Spinal cord (tissue), 10 donors: ENCODE measurements around the gene CHI3L2. TPM values are rescaled to one million over a fixed set of nuclear protein-coding genes. Genes with fewer than 3 reads are reported as not detected.
A peak's percentile ranks its signal among the peaks of the same experiment; 100 is the strongest.

Source experiments
- DNase-seq, 6 donors: peaks; one replicate each; pipeline versions ENCODE4 v3.0.0 to v3.0.0-alpha.2; 2013 to 2015; ENCODE audit warnings: low spot score in 6 of 6, low read depth in 4 of 6
- H3K27ac ChIP-seq: one replicate; pipeline ENCODE4 v1.5.1; 2013; ENCODE audit warnings: low read depth, low read length, control low read depth
- H3K27me3 ChIP-seq: one replicate; pipeline ENCODE4 v1.6.1; 2013; ENCODE audit warnings: low read length; ENCODE audit not compliant: control insufficient read depth, insufficient read depth
- H3K36me3 ChIP-seq: one replicate; pipeline ENCODE4 v1.6.1; 2013; ENCODE audit warnings: low read length; ENCODE audit not compliant: control insufficient read depth, insufficient read depth
- H3K4me1 ChIP-seq: one replicate; pipeline ENCODE4 v1.6.1; 2013; ENCODE audit warnings: low read length; ENCODE audit not compliant: control insufficient read depth, insufficient read depth
- H3K4me3 ChIP-seq: one replicate; pipeline ENCODE4 v1.5.1; 2013; ENCODE audit warnings: low read depth, low read length, control low read depth
- H3K9me3 ChIP-seq: one replicate; pipeline ENCODE4 v1.6.1; 2013; ENCODE audit warnings: low read length; ENCODE audit not compliant: control insufficient read depth, insufficient read depth
- WGBS: methylation state at CpG from one replicate; pipeline ENCODE4 v1.1.5; 2013; ENCODE audit warnings: missing lambda C conversion rate; ENCODE audit not compliant: insufficient coverage; 5-methylcytosine and 5-hydroxymethylcytosine counted together
- polyA plus RNA-seq, 2 donors: library from polyadenylated mRNA; unstranded; fragments of 120-200 nt; gene quantifications; one replicate each; pipeline ENCODE4 v1.2.1, GENCODE V29; 2013; ENCODE audit not compliant: insufficient read length in 2 of 2
- total RNA-seq, 2 donors: library from RNA; depleted of rRNA in 1 of 2; stranded (reverse); fragments of 120-200 nt in 1 of 2; fragments of >200 nt in 1 of 2; gene quantifications; one replicate each; pipeline versions ENCODE4 v1.2.3 to v1.2.4, GENCODE V29; 2013 to 2014
- donor health status: healthy.

CHI3L2 gene
- total and polyA plus RNA-seq, 4 donors: 0.47 to 0.94 (median 0.89) TPM; not detected in 1

DNA sequence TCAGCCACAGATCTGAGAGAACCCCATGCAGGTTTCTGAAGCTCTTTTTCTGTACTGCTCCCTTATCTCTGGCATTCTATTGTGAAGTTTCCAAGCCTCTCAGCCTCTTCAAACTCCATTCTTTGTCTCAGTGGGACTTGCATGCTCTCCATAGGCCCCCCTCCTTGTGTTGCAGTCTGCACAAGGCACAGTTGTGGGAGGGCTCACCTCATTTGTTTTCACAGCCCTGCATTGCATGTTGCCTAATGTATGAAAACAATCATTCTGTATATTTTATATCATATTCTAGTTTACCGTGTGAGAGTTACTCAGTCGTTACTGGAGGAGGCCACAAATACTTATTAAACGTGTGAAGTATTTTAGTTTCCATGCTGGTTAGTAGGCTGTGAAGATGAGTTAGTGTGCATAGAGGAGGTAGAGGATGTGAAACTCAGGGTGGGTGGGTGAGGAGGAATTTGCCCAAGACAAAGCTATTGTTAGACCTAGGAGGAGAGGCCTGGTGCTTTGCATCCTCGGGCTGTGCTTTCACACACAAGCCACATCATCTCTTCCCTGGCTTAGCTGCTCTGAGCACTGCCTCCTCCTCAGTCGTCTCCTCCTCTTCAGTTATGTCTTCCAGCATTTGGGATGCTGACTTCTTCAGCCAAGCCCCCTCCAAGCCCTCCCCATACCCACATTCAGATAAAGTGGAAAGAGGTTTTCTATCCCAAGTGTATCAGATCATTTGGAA, 7.8 kb upstream of the CHI3L2 start:
- Histone ChIP-seq H3K9me3 (no peaks in the 10 kb centered on the region), H3K27me3 (no peaks in the 10 kb centered on the region), H3K4me3 (no peak overlapping the region), H3K36me3 (no peaks in the 10 kb centered on the region), H3K27ac (no peak overlapping the region), H3K4me1 (peaks cover 3% of the 10 kb centered on the region)
- 55% methylated on average over 2 of the region's 5 CpGs for whole genome bisulfite sequencing
- no peak for DNase-seq

GRCh38 chr1:111220302-111220890, 7.1 kb upstream of the CHI3L2 start:
- WGBS: 97% methylated on average over 4 of the region's 6 CpGs
- Histone ChIP-seq H3K36me3 (no peaks in the 10 kb centered on the region), H3K9me3 (no peaks in the 10 kb centered on the region), H3K27ac (no peak overlapping the region), H3K4me1 (peaks cover 3% of the 10 kb centered on the region), H3K4me3 (no peak overlapping the region), H3K27me3 (no peaks in the 10 kb centered on the region)
- no peak for DNase-seq

DNA sequence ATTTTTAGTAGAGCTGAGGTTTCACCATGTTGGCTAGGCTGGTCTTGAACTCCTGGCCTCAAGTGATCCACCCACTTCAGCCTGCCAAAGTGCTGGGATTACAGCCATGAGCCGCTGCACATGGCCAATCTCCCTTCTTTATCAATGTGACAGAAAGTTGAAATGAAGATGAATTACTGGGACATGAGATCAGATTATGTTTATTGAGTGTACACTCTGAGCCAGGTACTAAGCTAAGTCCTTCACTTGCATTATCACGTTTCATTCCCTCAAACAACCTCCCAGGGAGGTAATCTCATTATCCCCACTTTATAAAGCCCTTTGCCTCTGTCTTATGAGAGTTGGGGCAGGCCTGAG, 6.3 kb upstream of the CHI3L2 start:
- Histone ChIP-seq H3K4me1 (peaks cover 3% of the 10 kb centered on the region), H3K27me3 (no peaks in the 10 kb centered on the region), H3K4me3 (no peak overlapping the region), H3K27ac (no peak overlapping the region), H3K36me3 (no peaks in the 10 kb centered on the region), H3K9me3 (no peaks in the 10 kb centered on the region)
- no CpG with 5 or more reads among the region's 2 CpGs for WGBS
- DNase-seq: no peak

DNA sequence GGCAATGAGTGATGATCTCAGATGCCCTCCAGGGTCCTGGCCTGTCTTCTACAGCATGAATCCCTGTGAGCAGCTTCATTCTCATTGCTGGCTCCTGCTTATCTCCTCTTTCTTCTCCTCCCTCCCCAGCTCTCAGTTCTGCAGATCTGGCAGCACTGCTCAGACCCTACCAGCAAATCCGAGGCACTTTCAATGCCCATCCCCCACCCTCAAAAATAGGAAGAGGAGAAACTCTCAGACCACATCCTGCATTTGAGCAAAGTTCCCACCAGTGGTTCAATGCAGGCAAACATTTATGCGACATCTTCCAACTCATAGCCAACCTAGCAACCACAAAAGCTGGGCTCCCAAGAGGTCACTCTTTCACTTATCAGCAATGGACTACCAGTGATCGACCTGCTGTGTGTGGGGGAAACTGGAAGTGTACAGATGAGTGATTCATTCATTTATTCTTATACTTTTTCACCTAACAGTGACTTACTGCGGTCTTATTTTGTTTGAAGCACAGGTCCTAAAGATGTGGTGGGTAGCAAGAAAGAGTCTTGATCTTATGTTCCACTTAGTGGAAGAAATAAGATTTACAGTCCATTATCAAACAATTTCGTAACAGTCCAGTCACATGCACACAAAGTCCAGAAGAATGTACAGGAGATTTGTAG, 5.8 kb upstream of the CHI3L2 start:
- 75% methylated on average over 2 of the region's 5 CpGs for WGBS
- H3K36me3 ChIP-seq: no peaks in the 10 kb centered on the region
- H3K9me3 ChIP-seq: no peaks in the 10 kb centered on the region
- H3K27ac ChIP-seq: no peak overlapping the region
- no peak overlapping the region for H3K4me3 ChIP-seq
- H3K27me3 ChIP-seq: no peaks in the 10 kb centered on the region
- DNase-seq: no peak
- H3K4me1 ChIP-seq: peaks cover 3% of the 10 kb centered on the region

GRCh38 chr1:111222308-111223125, 5.0 kb upstream of the CHI3L2 start:
- Histone ChIP-seq H3K4me3 (no peak overlapping the region), H3K27me3 (no peaks in the 10 kb centered on the region), H3K4me1 (peaks cover 3% of the 10 kb centered on the region), H3K9me3 (no peaks in the 10 kb centered on the region), H3K36me3 (no peaks in the 10 kb centered on the region), H3K27ac (no peak overlapping the region)
- DNase-seq: peak in 2 of 6 donors; percentile 47 to 61
- WGBS: 41% methylated on average over 8 of the region's 10 CpGs

DNA sequence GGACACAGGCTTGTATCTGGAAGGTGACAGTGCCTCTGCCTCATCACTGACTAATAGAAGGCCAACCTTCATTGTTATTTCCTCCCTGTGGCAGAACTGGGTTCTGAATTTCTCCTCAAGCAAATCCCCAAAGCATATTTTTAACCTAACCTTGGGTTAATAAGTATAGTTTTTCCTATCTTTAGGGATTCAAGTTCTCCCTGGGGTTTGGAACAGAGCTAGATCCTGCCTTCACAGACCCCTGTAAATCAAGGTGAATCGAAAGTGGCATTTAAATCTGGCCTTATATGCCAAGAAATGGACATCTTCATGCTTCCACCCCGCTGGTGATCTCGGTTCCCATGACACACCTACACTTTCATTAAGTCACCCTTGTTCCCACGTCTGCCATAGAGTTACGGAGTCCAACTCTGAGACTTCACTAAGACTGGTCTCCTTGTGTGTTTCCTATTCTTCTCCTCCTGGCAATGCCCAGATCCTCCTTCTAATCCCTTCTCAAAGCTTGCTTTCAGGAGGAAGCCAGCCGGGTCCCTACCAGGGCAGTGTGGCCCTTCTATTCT, 4.3 kb upstream of the CHI3L2 start:
- H3K36me3 ChIP-seq: no peaks in the 10 kb centered on the region
- peaks cover 4% of the 10 kb centered on the region for H3K4me1 ChIP-seq
- H3K4me3 ChIP-seq: no peak overlapping the region
- no peak for DNase-seq
- H3K9me3 ChIP-seq: no peaks in the 10 kb centered on the region
- H3K27me3 ChIP-seq: no peaks in the 10 kb centered on the region
- 73% methylated on average over 5 of the region's 6 CpGs for WGBS
- no peak overlapping the region for H3K27ac ChIP-seq

DNA sequence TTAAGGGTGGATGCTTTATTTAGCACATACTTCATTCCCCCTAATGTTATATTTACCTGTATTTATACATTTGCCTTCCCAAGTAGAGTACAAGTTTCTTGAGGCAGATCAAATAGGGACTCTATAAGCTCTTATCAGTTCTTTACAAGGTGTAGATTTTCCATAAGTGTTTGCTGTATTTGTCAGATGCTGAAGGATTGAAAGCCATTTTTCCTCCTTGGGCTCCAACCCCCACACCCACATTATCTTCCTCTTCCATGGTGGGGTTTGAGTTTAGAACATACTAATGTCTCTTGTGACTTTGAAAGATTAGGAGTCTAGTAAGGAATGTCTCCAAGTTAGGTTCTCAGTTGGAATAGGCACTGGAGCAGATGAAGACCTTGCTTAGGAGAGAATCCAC, 2.4 kb upstream of the CHI3L2 start:
- DNase-seq: no peak
- H3K4me3 ChIP-seq: no peak overlapping the region
- H3K27me3 ChIP-seq: no peaks in the 10 kb centered on the region
- H3K36me3 ChIP-seq: no peaks in the 10 kb centered on the region
- peaks cover 8% of the 10 kb centered on the region for H3K4me1 ChIP-seq
- H3K27ac ChIP-seq: no peak overlapping the region
- no peaks in the 10 kb centered on the region for H3K9me3 ChIP-seq

GRCh38 chr1:111225717-111226400, 1.7 kb upstream of the CHI3L2 start:
- DNase-seq: no peak
- 52% methylated on average over 4 of the region's 6 CpGs for WGBS
- Histone ChIP-seq H3K4me3 (no peak overlapping the region), H3K27ac (no peak overlapping the region), H3K36me3 (no peaks in the 10 kb centered on the region), H3K9me3 (no peaks in the 10 kb centered on the region), H3K4me1 (peaks cover 8% of the 10 kb centered on the region), H3K27me3 (no peaks in the 10 kb centered on the region)
